Right atrium auricular region (tissue), 2 donors: Measurements from ENCODE around the gene FANCE. TPM values are rescaled to one million over a fixed set of nuclear protein-coding genes. Genes with fewer than 3 reads are reported as not detected.

Source experiments
- DNase-seq: peaks from one replicate; pipeline ENCODE4 v3.0.0-alpha.2; 2019; ENCODE audit warnings: low spot score
- H3K27ac ChIP-seq, 2 donors: fragments of 200-600 bp; sonication (generic); 1 replicate in 1 of 2; 2 replicates in 1 of 2; pipeline ENCODE4 v1.5.1; 2016 to 2019
- H3K27me3 ChIP-seq, 2 donors: fragments of 200-600 bp; sonication (generic); one replicate each; pipeline versions ENCODE4 v1.5.1 to v1.6.0; 2017 to 2019
- H3K36me3 ChIP-seq: fragments of 200-600 bp; sonication (generic); one replicate; pipeline ENCODE4 v1.5.1; 2016
- H3K4me1 ChIP-seq, 2 donors: fragments of 200-600 bp; sonication (generic); one replicate each; pipeline versions ENCODE4 v1.5.1 to v1.6.0; 2017 to 2019
- H3K4me3 ChIP-seq, 2 donors: fragments of 200-600 bp; sonication (generic); 1 replicate in 1 of 2; 2 replicates in 1 of 2; pipeline ENCODE4 v1.5.1; 2017 to 2019; ENCODE audit warnings: mild to moderate bottlenecking in 1 of 2, moderate library complexity in 1 of 2
- H3K9me3 ChIP-seq, 2 donors: fragments of 200-600 bp; sonication (generic); one replicate each; pipeline ENCODE4 v1.5.1; 2019
- total RNA-seq, 2 donors: library from RNA; depleted of rRNA; stranded (reverse); fragments of >200 nt; gene quantifications; one replicate each; pipeline ENCODE4 v1.1.0, GENCODE V29; 2016
- TF ChIP-seq, protein P1 (sequence below), 2 donors: fragments of 200-600 bp; sonication (generic); IDR thresholded peaks; one replicate each; pipeline ENCODE4 v1.5.1; 2019; ENCODE audit warnings: antibody characterized with exemption in 2 of 2

FANCE gene
- total RNA-seq, 2 donors from 2014 or later: 3.4 to 3.5 TPM

DNA sequence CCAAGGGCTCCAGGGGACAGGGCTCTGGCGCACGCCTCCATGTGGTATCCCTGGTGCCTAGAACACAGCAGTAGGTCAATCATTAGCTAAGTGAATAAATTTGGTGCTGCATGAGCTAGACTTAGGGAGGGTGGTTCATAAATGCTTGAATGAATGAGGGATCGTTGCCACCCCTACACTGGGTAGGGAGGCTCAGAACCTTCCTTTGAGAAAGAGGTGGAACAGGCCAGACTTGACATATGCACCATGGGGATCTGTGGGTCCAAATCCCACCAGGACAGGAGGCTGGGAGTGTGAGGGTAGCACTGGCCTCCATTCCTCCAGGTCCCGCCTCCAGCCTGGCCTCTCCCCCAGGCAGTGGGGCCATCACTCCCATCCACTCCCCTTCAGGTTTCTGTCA is 30.9 kb downstream of the FANCE start:
- Histone ChIP-seq H3K9me3 (no peaks in the 10 kb centered on the region), H3K27me3 (no peaks in the 10 kb centered on the region), H3K36me3 (peaks cover 30% of the 10 kb centered on the region), H3K4me3 (no peak overlapping the region), H3K27ac (no peak overlapping the region), H3K4me1 (peaks cover 0 to 46% of the 10 kb centered on the region in 2 donors)
- TF ChIP-seq, protein P1, sequence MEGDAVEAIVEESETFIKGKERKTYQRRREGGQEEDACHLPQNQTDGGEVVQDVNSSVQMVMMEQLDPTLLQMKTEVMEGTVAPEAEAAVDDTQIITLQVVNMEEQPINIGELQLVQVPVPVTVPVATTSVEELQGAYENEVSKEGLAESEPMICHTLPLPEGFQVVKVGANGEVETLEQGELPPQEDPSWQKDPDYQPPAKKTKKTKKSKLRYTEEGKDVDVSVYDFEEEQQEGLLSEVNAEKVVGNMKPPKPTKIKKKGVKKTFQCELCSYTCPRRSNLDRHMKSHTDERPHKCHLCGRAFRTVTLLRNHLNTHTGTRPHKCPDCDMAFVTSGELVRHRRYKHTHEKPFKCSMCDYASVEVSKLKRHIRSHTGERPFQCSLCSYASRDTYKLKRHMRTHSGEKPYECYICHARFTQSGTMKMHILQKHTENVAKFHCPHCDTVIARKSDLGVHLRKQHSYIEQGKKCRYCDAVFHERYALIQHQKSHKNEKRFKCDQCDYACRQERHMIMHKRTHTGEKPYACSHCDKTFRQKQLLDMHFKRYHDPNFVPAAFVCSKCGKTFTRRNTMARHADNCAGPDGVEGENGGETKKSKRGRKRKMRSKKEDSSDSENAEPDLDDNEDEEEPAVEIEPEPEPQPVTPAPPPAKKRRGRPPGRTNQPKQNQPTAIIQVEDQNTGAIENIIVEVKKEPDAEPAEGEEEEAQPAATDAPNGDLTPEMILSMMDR (IDR thresholded peaks at IDR 0.05): no peak
- no peak for DNase-seq

DNA sequence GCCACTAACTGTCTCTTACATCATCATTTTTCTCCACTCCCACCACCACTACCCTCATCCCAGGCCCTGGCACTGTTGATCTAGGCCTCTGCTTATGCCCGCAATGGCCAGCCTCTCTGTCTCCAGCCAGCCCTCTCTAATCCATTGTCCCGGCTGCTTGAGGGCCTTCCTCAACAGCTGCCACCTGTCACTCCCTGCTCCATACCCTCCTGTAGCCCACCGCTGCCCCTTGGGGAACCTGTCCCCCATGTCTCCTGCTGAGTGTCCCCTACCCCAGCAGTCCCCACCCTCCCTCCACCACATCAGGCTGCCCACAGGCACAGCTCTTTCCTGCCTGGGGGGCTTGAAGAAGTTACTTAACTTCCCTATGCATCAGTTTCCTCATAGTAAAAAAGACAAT is 31.4 kb downstream of the FANCE start:
- Histone ChIP-seq H3K27ac (no peak overlapping the region), H3K4me1 (peaks cover 0 to 50% of the 10 kb centered on the region in 2 donors)

DNA sequence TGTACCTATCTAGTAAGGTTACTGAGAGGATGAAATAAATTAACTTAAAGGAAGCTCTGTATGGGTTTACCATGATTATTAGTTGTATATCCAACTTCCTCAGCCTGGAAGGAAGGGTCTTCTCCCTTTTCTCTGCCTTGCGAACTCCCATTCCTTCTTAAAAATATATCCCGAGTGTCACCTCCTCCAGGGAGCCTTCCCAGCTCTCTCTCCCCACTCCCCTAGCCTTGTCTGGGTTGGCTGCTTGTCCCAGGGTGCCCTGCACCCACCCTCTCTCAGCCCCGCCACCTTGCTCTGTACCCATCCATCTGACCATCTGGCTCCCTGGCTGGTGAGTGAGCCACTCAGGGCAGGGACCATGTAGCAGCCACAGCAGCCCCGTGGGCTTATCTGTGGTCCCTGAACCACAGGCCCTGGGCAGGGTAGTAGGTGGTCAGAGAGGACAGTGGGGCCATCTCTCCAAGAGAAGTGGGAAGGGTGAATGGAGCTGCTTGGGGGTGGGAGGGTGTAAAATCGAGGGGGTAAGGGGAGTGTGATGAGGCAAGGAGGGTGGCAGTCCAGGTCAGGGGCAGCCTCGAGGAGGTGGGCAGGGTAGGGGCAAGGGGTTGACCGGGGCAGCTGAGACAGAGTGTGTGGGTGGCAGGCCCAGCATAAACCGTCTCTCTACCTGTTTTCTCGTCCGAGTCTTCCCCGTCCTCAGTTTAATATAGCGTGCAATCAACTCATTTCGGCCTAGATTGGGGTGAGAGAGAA is 31.9 kb downstream of the FANCE start:
- no peak for DNase-seq
- Histone ChIP-seq H3K36me3 (peaks cover 23% of the 10 kb centered on the region), H3K4me3 (no peak overlapping the region), H3K27me3 (no peaks in the 10 kb centered on the region), H3K9me3 (no peaks in the 10 kb centered on the region), H3K4me1 (peaks cover 0 to 54% of the 10 kb centered on the region in 2 donors), H3K27ac (peak overlapping the region in 1 of 2 donors; percentile 75)
- TF ChIP-seq, protein P1 (IDR thresholded peaks at IDR 0.05): no peak

More for the DNA sequence above, 31.4 kb downstream of the FANCE start:
- no peaks in the 10 kb centered on the region for H3K27me3 ChIP-seq
- peaks cover 25% of the 10 kb centered on the region for H3K36me3 ChIP-seq
- TF ChIP-seq, protein P1 (IDR thresholded peaks at IDR 0.05): no peak
- DNase-seq: no peak
- no peak overlapping the region for H3K4me3 ChIP-seq
- no peaks in the 10 kb centered on the region for H3K9me3 ChIP-seq

DNA sequence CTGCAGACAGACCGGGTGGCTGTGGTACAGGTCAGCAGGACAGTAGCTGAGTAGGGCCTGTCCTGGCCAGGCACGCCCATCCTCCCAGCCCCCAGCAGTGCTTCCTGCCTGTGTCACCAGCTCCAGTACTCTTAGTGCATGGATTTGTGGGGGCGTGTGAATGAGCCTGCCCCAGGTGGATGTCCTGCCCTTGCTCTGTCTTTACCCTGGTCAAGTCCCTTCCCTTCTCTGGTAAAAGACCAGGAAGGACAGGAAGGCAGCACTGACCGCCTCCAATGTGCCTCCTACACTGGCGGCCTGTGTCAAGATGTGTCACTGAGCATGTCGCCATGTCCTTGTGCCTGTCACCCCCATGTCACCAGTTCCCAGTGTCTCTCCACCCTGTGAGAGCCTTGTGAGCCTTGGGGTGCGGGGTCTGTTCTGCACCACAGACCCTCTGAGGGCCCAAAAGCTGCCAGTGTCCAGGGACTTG is 32.8 kb downstream of the FANCE start:
- Histone ChIP-seq H3K4me3 (peak overlapping the region in 1 of 2 donors; percentile 18), H3K9me3 (no peaks in the 10 kb centered on the region), H3K27ac (peak overlapping the region; percentile 74 to 75), H3K27me3 (no peaks in the 10 kb centered on the region), H3K4me1 (peaks cover 0 to 61% of the 10 kb centered on the region in 2 donors), H3K36me3 (peaks cover 14% of the 10 kb centered on the region)
- DNase-seq: no peak
- TF ChIP-seq, protein P1 (IDR thresholded peaks at IDR 0.05): no peak

DNA sequence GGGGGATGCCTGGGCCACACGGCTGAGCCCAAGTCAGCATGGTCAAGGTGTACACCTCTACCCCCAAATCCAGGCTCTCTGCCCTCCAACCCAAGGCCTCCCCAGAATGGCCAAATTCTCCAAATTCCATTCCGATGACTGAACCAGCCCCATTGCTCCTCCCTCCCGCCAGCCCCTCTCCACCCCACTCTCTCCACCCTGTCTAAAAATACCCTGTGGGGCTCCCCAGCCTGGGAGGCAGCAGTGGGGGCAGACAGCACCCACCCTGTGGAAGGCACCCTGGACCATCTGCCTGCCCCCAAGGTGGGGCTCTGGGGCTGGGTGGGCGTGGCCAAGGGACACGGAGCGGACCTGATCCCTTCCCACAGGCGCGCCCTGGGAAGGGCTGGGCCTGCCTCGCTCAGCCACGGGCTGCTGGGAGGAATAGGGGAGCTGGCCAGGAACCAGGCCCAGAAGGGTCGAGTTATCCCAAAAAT is 33.3 kb downstream of the FANCE start:
- H3K4me1 ChIP-seq: peaks cover 0 to 66% of the 10 kb centered on the region in 2 donors
- peak overlapping the region in 1 of 2 donors; percentile 18 for H3K4me3 ChIP-seq
- DNase-seq: no peak
- no peaks in the 10 kb centered on the region for H3K9me3 ChIP-seq
- H3K36me3 ChIP-seq: peaks cover 10% of the 10 kb centered on the region
- TF ChIP-seq, protein P1 (IDR thresholded peaks at IDR 0.05): no peak
- H3K27me3 ChIP-seq: no peaks in the 10 kb centered on the region
- peak overlapping the region; percentile 74 to 75 for H3K27ac ChIP-seq
